ENCODE data around the gene DYNC2I2. TPM values are rescaled to one million over a fixed set of nuclear protein-coding genes. Genes with fewer than 3 reads are reported as not detected.

The DYNC2I2 gene
- total and polyA plus RNA-seq, 2 donors (not counting 3 experiments of a cell fraction or from before 2014, with no cell fraction given) = 73.6 to 82.6 TPM

DNA sequence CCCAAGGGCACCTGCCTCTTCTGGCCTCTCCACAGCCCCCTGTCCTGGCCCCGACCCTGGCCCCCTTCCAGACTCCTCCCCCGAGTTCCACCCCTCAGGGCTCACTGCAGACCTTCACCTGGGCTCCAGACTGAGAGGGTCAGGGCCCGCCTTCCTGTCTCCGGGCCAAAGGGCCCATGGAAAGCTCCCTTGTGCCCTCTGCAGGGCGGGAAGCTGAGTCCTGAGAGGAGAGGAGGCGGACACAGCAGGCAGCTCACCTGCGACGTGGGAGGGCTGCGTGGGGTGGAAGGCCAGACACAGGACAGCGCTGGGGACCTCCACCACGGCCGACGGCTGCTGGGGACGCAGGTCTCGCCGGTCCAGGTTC, 20.6 kb downstream of the DYNC2I2 start:
- dilution Hi-C loops (cut with MboI; ENCODE audit: extremely low pct_ligation_motif_present, low sequenced_read_pairs) (no loop called here), intact Hi-C loops (cut with micrococcal nuclease) (loop anchor here (5.0 kb wide), 1 partner anchor 181 kb away; the partner anchor contains the start of gene ENDOG)
- TF ChIP-seq GATA2 (IDR thresholded peaks at IDR 0.05; ENCODE audit: insufficient read depth, insufficient read length, low read depth, low read length) (no peak), EZH2 (IDR thresholded peaks at IDR 0.05; ENCODE audit: borderline replicate concordance, low read depth, low read length, severe bottlenecking) (no peak)
- TF ChIP-seq, protein P1, sequence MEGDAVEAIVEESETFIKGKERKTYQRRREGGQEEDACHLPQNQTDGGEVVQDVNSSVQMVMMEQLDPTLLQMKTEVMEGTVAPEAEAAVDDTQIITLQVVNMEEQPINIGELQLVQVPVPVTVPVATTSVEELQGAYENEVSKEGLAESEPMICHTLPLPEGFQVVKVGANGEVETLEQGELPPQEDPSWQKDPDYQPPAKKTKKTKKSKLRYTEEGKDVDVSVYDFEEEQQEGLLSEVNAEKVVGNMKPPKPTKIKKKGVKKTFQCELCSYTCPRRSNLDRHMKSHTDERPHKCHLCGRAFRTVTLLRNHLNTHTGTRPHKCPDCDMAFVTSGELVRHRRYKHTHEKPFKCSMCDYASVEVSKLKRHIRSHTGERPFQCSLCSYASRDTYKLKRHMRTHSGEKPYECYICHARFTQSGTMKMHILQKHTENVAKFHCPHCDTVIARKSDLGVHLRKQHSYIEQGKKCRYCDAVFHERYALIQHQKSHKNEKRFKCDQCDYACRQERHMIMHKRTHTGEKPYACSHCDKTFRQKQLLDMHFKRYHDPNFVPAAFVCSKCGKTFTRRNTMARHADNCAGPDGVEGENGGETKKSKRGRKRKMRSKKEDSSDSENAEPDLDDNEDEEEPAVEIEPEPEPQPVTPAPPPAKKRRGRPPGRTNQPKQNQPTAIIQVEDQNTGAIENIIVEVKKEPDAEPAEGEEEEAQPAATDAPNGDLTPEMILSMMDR (IDR thresholded peaks at IDR 0.05; ENCODE audit: extremely low read depth in 1 of 2, insufficient read depth in 1 of 2, low read depth in 1 of 2, low read length in 2 of 2) = peak in 1 of 2 donors; percentile 8
- no peak overlapping the region for H3K4me3 ChIP-seq (replicated peaks in 1 of 3; ENCODE audit: insufficient read depth in 1 of 3, low read depth in 1 of 3, low read length in 3 of 3)
- DNase-seq (ENCODE audit: low read depth, low spot score) (no peak), FAIRE-seq (no peak)
- BruUV-seq (replicated peaks) = no TSS peak
- H3K27ac ChIP-seq (ENCODE audit: insufficient read depth, low read depth, low read length) = peak overlapping the region; percentile 64
- H3K36me3 ChIP-seq (ENCODE audit: control insufficient read depth in 2 of 2, extremely low read depth in 1 of 2, insufficient read depth in 2 of 2, low read length in 2 of 2) = peaks cover 17 to 34% of the 10 kb centered on the region in 2 experiments
- POLR2A ChIA-PET = interaction anchor here (0.6 to 1.0 kb wide), 2 partner anchors 48 to 131 kb away, joined by 3 to 4 read pairs; no protein-coding TSS in a partner anchor
- no peaks in the 10 kb centered on the region for H3K9me1 ChIP-seq (replicated peaks; ENCODE audit: control insufficient read depth, extremely low read depth, insufficient read depth, low read length)
- H4K20me1 ChIP-seq (replicated peaks; ENCODE audit: control insufficient read depth, extremely low read depth, insufficient read depth, low read length) = no peaks in the 10 kb centered on the region
- H3K9me3 ChIP-seq (replicated peaks; ENCODE audit: control insufficient read depth, insufficient read depth, low read length) = no peaks in the 10 kb centered on the region
- CTCF ChIA-PET = interaction anchor here (0.6 to 3.1 kb wide), 17 partner anchors 8 to 274 kb away, joined by 3 to 18 read pairs (median 4); partner anchors contain the start of genes DYNC2I2, ENDOG and PKN3
- peak overlapping the region; percentile 36 for H3K9ac ChIP-seq (replicated peaks; ENCODE audit: extremely low read depth, insufficient read depth, low read length)
- H3K79me2 ChIP-seq (ENCODE audit: control insufficient read depth, insufficient read depth, low read length) = no peaks in the 10 kb centered on the region
- no peak overlapping the region for H2AFZ ChIP-seq (ENCODE audit: low read depth, low read length)
- peaks cover 11% of the 10 kb centered on the region for H3K4me1 ChIP-seq (ENCODE audit: control insufficient read depth, extremely low read depth, insufficient read depth, low read length)
- no peaks in the 10 kb centered on the region for H3K27me3 ChIP-seq (ENCODE audit: control insufficient read depth in 2 of 2, insufficient read depth in 2 of 2, low read length in 2 of 2)
- no peak overlapping the region for H3K4me2 ChIP-seq (ENCODE audit: insufficient read depth, low read length)

Measured in endothelial cell of umbilical vein (primary cell).